ENCODE data around the gene UBE2J1.

GRCh38 chr6:89290401-89291155, 61.9 kb downstream of the UBE2J1 start:
- TF ChIP-seq CTCF (conservative IDR thresholded peaks at IDR 0.05) (no peak), ZFX (IDR thresholded peaks at IDR 0.05) (no peak)

All from C4-2B (cell line).